NCI-H2227 (cell line): ENCODE data around the gene ALB.

Experiments used
- DNase-seq: peaks from one replicate; lab custom pipeline; 2025; ENCODE audit not compliant: unreplicated experiment; lab: John Stamatoyannopoulos, UW

ALB gene

DNA sequence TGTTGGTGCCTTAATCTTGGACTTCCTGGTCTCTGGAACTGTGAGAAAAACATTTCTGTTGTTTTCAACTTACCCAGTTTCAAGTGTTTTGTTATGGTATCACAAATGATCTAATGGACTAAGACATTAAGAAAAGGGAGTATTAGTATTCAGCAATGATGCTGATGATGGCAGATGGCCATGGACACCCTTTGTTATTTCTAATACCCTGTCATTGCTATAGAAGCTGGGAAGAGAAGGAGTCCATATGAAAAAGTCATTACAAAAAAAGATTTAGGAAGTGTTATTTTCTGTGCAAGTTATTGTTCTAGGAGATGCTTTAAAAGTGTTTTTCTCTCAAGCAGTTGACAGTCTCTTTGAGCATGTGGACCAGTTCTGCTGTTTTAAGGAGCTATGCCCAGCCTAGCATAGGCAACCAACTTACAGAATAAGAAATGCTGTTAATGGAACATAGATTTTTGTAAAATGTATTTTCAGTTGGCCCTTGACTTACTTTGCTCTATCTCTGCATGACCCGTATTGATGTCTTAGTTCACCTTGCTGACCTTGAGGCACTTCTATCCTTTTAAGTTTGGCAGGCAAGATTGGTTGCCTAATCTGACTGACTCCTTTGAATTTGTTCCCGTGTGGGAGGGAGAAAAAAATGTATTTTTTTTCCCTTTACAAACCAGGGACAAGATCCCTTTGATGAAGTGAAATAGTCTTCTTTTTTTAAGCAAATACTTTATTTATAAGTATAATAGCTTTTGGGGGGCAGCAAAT lies 25.9 kb downstream of the ALB start:
- DNase-seq, result no peak

DNA sequence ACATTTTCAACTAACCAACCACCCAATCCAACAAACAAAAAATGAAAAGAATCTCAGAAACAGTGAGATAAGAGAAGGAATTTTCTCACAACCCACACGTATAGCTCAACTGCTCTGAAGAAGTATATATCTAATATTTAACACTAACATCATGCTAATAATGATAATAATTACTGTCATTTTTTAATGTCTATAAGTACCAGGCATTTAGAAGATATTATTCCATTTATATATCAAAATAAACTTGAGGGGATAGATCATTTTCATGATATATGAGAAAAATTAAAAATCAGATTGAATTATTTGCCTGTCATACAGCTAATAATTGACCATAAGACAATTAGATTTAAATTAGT lies 27.7 kb downstream of the ALB start:
- no peak for DNase-seq

- no peak for DNase-seq
Observed at GRCh38 chr4:73432169-73433000, 28.3 kb downstream of the ALB start.

DNA sequence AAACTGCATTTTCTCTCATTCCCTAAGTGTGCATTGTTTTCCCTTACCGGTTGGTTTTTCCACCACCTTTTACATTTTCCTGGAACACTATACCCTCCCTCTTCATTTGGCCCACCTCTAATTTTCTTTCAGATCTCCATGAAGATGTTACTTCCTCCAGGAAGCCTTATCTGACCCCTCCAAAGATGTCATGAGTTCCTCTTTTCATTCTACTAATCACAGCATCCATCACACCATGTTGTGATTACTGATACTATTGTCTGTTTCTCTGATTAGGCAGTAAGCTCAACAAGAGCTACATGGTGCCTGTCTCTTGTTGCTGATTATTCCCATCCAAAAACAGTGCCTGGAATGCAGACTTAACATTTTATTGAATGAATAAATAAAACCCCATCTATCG lies 29.1 kb downstream of the ALB start:
- DNase-seq, result no peak

- no peak for DNase-seq
Observed at GRCh38 chr4:73434311-73434710, 30.2 kb downstream of the ALB start.

- DNase-seq, result no peak
Observed at GRCh38 chr4:73435984-73436383, 31.9 kb downstream of the ALB start, which contains the start of gene AFP. TSS of gene AFP (plus strand) at chr4:73436221. CDS start at chr4:73436263, 42 bp downstream.

DNA sequence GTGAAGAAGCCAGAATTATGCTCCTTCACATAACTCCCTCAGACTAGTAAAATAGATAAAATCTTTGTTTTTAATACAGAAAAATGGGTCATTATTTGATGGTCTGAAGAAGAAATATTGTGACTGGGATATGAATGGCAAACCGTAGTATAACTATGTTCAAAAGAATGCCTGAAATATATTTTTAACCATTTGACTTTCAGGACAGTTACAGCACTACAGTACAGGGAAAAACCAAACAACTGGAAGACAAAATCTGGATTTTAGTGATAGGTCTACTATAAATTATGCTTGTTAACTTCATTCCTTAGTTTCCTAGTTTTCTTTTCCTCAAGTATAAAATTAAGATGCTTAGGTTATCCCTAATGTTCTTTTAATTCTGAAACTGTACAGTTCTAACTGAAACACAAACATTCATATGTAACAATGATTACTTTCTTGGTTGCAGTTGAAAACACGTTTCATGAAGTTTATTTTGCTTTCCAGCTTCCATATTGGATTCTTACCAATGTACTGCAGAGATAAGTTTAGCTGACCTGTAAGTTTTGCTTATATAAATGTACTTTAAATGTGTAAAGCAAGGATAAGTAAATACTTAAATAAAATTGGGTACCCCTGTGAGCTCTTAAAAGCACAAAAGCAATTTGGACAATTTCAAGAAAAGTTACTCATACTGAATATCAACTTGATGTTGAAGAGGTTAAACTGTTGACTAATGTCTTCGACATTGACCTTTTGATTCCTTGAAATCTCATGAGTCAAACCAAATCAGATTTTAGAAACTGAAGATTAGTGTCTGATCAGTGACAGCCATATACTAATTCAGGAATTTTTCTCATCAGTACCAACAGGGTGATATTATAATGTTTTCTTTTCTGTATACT lies 32.8 kb downstream of the ALB start:
- DNase-seq, result no peak

GRCh38 chr4:73437558-73437956 lies 33.5 kb downstream of the ALB start:
- no peak for DNase-seq

DNA sequence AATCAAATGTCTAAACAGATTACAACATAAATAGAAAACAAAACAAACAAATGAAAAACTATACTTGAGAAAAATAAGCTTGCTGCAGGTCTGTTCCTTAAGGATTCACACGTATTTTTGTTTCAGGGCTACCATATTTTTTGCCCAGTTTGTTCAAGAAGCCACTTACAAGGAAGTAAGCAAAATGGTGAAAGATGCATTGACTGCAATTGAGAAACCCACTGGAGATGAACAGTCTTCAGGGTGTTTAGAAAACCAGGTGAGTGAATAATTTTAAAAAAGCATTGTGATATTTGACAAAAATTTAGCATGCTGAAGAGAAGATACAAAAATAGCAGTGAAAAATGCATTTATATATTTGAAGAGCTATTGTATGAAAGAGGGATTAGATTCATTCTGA lies 34.0 kb downstream of the ALB start:
- DNase-seq, result no peak

DNA sequence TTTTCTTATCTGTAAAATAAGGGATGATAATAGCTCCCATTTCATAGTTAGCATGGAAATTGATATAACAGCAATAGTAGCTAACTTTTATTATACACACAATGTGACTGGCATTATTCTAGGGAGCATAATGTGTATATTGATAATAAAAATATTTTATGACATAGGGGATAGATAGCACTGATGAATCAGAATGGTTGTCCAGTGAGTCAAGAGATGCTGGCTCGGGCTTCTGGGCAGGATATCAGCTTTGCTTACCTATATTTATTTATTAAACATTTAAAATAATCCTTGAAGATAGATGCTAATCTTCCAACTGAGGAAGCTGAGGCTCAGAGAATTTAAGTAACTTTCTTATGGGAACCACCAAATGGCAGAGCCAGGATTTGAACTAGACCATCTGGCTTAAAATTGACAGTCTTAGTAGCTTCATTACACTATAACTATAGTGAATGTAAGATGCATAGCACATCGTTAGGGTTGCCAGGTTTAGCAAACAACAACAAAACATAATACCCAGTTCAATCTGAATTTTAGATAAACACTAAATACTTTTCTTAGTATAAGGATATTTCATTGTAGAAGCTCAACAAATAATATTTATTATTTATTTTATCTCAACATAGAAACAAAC lies 34.6 kb downstream of the ALB start:
- no peak for DNase-seq

DNA sequence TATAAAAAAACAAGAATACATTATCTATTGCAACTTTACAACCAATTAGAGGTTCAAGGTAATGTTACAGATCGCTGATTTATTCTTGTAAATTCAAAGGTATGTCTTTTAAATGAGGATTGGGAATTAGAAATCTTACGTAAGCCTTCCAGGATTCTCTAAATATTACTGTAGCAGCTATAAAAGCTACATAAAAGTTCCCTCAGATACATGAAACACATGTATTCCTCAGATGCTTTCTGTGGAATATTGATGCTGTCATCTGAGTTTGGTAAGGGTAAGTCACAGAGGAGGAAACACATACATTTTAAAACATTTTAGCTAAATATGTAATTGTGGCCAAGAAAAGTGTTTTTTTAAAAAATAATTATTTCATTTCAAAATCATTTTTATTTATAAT lies 35.4 kb downstream of the ALB start:
- DNase-seq, result no peak

- no peak for DNase-seq
Observed at GRCh38 chr4:73439991-73440390, 35.9 kb downstream of the ALB start.

DNA sequence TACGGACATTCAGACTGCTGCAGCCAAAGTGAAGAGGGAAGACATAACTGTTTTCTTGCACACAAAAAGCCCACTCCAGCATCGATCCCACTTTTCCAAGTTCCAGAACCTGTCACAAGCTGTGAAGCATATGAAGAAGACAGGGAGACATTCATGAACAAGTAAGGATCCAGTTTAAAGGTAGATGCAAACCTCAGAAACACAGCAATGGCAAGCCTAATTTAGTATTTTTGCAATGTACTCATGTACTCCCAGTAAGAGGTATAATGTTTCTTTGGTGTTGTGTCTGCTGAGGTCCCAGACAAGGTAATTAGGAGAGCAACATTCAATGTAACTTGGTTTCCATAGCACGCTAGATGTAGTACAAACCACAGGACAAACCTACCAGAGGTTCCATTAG lies 36.6 kb downstream of the ALB start:
- no peak for DNase-seq

DNA sequence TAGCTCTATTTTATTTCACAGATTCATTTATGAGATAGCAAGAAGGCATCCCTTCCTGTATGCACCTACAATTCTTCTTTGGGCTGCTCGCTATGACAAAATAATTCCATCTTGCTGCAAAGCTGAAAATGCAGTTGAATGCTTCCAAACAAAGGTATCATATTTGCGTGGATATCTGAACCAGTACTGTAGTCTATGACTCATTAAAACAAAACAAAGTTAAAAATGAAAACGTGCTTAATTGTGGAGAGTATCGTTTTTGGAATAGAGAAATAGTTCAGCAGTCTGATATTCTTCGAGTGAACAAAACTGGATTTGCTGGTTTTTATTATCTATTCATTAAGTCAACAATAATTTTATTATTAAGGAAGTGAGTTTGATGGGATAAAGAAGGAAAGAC lies 38.2 kb downstream of the ALB start:
- DNase-seq, result no peak

- no peak for DNase-seq
Observed at GRCh38 chr4:73443224-73443623, 39.1 kb downstream of the ALB start.

DNA sequence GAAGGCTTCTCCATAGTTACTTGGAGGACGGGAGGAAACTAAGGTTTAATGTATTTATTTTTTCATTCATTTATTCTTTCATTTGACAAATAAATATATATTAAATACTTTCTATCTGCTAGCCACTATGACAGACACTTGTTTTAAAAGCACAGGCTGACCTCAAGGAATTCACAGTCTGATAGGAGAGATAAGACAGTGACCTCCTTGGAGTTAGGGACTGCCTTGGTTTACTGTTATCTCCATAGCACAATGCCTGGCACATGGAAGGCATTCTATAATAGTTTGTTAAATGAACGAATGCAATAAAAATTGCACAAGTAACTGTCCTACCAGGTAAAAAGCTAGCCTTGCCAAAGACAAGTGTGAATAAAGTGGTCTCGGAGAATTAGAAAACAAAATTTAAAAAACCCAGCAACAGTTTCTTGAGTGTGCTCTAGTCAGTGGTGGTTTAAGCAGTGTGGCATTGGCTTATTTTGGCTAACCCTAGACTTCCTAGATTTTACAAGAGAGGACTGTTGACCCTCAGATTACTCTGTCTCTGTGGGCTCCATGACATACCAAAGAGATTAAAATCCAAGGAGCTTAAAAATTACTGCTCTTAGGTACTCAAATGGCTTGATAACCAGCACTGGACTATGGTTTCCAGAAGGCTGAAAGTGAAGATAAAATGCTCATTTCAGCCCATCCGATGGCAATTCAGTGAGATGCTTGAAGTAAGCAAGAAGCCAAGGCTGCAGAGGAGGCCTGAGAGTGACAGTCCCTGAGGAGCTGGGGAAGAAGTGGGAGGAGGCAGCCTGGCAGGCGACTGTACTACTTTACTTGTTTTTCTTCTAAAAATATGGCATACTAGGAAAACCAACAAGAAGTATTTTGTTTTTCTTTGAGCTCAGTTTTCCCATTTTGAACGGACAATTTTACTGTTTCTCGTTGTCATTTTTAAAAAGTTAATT lies 41.6 kb downstream of the ALB start:
- DNase-seq, result no peak

- peak; percentile 14 for DNase-seq
Observed at GRCh38 chr4:73446336-73446938, 42.4 kb downstream of the ALB start.

DNA sequence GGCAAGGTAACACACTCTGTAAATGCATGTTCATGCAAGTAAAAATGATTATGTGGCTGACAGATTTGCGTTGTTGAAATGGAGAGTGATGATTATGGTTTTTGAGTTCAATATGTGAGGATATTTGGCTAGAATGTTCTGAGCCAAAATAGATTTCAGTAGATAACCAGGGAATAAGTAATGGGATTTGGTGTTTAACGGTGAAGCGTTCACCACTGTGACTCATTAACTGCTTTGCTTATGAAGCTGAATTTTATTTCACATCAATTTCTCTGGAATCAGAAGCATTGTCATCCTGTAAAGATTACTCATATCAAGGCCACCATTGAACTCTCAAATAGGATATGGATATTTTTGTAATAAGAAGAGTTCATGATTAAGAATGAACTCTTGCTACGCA lies 43.6 kb downstream of the ALB start:
- DNase-seq, result no peak

- DNase-seq, result no peak
Observed at GRCh38 chr4:73448448-73449203, 44.5 kb downstream of the ALB start.
